ENCODE measurements around the gene SNRPA1.
"Not testable (repeated sequence)": the region's sequence is repeated elsewhere in the genome, so short reads cannot be mapped to it uniquely, and the experiment has no call there.

The SNRPA1 gene

DNA sequence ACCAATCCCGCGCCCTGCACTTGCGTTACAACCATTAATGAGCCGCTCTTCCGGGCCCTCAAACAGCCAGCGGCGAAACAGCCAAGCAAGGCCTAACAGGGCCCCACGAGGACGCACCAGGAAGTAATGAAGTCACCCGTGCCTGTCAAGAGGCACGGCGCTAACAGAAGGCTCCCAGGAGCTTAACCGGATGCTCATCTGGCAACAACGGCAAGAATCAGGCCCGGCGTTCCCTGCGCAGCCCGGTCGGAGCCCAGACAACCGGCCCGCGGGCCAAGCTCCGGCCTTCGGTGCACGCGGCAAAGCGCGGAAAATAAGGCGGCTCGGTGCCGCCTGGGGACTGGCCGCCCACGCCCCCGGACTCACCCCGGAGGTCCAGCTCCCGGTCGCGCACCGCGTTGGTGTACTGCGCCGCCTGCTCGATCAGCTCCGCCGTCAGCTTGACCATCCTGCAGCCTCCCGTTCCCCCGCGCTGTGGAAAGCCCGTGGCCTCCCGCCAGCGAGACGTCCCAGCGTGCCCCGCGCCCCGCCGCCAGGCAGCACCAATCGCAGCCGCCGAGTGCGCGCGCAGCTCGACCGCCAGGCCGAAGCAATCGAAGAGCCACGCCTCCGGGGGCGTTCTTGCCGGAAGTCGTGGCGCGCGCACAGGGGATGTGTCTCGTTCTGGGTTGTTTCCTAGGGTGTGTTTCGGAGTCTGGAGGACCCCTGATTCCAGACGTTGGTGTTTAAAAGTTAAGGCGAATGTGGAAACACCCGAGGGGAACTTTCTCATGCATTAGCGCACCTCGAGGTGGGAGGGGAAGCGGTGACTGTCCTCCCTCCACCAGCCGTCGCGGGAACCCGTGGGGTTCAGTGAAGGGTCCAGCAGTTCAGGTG is at the start of gene SNRPA1:
TSS of gene SNRPA1 (minus strand) at position 518 of the 876 bp plus-strand sequence. CDS start at position 448, 70 bp downstream.
- DNase-seq, result peak; percentile 91

DNA sequence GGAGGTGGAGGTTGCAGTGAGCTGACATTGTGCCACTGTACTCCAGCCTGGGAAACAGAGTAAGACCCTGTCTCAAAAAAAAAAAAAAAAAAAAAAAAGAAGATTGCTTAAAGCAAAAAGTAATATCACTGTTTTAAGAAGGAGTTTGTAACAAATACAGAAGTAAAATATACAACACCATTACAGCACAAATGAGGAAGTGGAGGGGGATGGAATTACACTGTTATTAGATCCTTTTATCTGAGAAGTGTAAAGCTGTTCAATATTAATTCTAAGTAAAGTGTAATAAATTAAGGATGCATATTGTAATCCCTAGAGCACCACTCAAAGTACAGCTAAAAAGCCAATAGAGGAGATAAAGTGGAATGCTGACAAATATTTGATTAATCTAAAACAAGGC is 47.0 kb upstream of the SNRPA1 start:
- no peak for DNase-seq

DNA sequence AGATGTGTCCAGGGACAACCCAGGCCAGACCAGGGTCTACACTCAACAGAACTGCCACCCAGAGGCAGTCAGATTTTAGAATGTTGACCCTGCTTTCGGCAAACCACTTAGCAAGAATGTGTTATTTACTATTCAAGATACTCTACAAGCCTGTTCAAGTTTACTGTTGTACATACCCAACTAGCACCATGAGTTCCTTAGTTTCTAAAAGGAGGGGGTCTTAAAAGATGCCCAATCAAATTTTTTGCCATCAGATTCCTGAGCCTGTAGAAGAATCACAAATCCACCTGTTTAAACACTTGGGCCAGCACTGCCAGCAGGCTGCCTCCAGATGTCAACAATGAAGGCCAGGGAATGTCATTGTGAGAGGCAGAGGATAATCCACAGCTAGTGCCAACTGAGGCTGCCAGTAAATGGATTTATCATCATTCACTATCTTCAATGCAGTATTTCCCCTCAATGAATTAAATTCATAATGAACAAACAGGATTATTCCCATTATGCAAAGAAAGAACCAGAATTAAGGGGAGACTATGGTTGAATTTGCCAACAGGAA is 43.5 kb upstream of the SNRPA1 start:
- no peak for DNase-seq

DNA sequence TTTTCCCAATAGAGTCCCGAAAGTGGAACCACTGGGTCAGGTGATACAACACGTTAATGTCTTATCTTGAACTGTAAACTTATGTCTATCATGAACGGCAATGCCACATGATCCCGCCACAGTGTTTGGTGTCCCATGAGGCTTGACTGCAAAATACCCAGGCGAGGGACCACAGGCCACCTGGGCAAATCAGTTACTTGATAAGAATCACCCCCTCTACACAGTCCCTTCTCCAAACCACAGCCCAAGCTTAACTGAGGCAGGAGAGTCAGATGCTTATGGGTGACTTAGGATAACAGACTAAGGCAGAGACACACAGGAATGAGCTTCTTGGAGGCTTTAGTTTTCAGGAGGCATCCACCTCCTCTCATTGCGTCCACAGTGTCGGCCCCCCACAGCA is 42.9 kb upstream of the SNRPA1 start:
- DNase-seq, result no peak

DNA sequence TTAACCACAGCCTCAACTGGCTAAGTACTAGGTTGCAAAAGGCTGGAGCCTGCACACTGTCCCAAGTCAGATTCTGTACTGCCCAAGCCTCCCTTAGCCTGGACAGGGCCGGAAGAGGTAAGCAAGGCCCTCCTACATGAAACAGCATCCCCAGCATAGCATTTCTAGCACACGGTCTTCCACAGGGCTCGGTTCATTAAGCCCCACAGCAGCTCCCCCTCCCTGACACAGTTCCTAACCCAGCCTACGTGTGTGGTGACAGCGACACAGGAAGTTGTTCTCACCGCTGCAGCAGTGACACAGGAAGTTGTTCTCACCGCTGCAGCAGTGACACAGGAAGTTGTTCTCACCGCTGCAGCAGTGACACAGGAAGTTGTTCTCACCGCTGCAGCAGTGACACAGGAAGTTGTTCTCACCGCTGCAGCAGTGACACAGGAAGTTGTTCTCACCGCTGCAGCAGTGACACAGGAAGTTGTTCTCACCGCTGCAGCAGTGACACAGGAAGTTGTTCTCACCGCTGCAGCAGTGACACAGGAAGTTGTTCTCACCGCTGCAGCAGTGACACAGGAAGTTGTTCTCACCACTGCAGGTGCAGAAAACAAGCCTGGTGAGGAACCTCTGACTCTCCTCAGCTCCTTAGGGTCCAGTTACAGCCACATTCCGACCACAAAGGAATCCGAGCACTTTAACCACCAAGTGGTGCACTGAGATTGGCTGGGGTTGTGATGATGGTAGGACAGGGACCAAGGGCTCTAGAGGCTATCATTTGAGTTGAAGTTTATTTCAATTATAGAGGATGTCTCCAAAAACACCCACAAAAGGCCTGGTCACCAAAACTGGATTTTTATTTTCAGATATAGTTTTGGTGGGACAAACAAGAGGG is 39.1 kb upstream of the SNRPA1 start:
- DNase-seq, result not testable (repeated sequence)

DNA sequence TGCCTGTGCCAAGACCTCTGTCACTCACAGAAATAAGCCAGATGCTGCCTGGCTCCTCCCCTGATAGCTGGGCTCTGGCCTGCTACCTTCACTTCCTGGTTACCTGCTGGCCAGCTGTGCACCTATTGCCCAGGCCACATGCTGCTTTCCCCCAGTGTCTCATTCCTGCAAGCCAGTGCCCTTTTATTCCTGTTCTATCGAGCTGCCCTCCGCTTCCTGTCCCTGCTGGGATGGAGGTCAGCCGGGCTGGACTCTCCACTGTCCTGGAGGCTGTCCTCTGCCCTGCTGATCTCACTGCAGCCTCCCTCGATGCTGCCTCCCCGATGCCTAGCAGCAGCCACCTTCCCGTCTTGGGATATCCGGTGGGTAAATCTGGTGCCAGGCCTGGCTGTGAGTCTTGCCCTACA is 37.0 kb upstream of the SNRPA1 start:
- no peak for DNase-seq

DNA sequence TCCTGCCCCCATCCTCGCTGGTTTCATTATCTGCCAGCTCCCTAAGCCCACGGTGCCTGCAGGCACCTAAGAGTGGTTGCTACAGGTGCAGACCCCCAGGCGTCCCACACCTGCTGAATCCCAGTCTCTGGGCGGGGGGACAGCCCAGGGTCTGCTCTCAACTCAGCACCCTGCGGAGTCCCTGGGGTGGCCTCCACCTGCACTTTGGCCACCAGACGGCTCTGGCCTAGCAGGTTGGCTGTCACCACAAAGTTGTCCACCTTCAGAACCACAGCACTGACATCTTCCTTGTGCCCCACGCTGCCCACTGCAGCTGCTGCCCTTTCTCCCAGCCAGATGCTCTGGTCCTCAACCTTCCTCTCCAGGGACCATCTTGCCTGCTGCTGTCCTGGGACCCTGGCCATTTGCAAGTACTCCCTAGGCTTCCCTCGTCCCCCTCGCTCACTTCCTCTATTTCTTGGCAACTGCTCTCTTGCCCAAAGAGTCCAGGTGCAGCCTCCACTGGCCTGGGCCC is 34.9 kb upstream of the SNRPA1 start:
- no peak for DNase-seq

DNA sequence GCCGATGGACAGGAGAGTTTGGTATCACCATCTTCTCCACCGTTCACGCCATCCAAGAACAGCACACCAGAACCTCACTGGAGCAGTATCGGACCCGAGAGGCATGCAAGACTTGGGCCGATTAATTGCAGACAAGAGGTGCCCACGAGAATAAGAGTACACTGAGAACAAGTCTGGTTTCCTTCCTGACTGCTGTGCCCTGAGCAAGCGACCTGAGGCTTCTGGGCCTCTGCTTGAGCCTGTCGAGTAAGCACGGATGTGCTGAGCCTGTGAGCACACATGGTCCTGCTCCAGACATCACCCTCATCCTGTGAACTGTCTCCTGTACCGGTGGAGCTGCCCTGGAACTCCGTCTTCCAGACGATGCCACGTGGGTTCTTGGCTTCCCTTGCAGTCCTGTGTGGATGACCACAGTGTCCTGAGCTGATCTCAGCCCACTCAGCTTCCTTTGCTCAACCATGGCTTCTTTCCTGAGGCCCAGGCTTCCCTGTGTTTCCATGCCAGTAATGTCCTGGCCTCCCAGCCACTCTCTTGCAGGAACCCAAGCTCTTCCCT is 34.3 kb upstream of the SNRPA1 start:
- DNase-seq, result no peak

DNA sequence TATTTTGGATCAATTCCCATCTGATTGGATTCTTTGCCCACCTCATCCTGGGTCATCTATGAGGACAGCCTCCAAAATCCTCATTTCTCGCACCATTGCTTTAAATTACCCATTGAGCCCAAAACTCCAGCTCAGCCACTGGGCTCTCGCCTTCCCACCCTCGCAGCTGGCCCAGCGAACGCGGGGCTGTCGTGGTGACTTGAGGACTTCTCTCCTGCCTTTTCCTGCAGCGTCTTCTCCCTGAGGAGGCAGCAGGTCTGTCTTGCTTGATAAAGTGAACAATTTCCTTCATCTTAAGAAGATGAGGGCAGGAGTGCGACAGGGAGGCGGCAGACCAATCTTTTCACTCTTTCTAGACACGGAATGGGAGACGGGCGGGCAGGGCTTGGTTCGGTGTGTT is 33.0 kb upstream of the SNRPA1 start:
- no peak for DNase-seq

DNA sequence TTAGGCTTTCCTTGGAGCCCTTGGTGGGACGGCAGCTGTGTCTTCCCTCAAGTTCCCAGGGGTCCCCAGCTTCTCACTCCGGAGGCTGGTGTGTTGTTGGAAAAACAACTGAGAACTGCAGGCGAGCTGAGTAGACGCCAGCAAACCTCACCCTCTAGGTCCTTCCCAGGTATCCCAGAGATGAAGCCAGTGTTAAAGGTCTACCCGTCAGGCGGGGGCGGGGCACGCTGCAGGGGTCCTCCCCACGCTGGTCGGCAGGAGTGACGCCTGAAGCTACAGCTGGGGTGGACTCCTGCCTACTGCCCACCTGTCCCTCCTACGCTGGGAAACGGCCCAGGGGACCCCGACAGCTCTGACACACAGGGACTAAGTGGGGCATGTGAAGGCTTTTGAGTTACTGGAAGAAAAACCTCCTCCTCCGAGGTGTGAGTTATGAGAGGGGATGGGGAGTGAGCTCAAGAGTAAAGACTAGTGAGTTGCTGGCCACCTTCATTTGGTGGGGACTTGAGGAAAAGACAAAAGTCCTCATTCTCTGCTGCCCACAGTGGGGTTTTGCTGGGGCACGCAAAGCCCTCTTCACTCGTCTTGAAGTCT is 32.2 kb upstream of the SNRPA1 start:
- no peak for DNase-seq

DNA sequence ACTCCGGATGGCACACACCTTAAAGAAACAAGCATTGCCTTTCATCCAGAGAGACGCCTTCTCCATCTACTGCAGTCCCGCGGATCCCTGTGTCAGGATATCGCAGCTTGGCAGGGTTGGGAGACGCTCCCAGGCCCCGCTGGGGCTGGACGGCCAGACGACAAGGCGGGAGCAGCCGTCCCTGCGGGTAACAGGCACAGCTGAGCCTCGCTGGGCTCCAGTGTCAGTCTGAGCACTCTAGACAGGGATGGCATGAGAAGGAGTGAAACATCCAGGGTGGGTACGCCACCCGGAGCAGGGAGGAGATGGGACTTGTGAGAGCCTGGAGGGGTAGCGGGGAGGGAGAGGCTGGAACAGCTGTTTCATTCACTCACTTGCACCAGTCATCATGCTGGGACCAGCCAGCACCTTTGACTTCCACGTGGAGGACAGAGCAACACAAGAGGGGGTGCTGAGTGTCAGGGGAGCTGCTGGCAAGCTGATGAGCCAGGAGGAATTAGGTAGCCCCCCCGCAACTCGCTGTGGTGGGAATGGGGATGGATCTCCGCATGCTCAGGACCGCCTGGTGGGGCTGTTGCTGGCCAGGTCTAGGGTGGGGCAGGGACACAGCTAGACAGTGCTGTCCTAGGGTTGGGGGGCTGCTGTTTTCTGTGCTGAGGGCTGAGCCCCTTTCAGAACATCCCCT is 31.6 kb upstream of the SNRPA1 start:
- no peak for DNase-seq

DNA sequence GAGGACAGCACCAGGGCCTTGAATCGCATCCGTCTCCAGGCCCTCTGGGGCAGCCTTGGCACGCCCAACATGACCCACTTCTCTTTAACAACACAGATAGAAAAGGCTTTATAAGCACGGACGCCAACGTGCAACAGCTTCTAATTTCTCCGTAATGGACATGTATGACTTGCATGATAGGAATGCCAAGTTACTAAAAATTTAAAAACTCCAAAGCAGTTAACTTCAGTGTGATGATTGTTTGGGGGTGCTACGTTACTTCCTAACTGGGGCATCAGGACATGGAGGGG is 30.9 kb upstream of the SNRPA1 start:
- DNase-seq, result no peak

DNA sequence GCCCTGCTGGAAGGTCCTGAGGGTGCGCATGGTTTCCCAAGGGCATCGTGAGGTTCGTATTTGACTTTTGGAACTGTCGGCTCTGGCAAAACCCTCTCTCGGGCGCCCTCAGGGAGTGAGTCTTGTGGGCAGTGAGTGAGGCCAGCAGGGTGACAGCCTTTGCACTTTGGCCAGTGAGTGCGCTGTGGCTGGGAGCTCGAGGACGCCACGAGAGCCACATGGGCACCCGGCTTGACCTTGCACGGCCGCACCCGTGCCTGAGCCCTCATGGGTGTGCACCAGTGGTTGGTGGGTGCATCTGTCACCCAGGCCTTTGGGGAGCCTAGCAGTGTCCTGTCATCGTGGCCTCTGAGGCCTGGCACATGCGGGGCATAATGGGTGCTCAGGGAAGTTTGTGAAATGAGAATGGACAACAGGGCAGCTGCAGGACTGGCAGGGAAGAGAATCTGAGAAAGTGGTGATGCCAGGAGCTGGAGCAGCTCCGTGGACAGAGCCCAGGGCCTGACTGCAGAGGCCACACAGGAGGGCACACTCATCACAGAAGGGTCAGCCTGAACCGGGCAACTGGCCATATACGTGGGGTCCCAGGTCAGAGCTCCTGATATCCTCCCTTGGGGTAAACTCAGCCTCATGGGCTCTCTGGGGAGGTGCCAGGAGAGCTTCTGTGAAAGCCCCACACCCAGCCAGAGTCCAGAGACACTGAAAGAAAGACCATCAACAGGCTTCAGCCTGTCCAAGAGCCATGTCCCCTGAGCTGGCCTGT is 30.4 kb upstream of the SNRPA1 start:
- no peak for DNase-seq

DNA sequence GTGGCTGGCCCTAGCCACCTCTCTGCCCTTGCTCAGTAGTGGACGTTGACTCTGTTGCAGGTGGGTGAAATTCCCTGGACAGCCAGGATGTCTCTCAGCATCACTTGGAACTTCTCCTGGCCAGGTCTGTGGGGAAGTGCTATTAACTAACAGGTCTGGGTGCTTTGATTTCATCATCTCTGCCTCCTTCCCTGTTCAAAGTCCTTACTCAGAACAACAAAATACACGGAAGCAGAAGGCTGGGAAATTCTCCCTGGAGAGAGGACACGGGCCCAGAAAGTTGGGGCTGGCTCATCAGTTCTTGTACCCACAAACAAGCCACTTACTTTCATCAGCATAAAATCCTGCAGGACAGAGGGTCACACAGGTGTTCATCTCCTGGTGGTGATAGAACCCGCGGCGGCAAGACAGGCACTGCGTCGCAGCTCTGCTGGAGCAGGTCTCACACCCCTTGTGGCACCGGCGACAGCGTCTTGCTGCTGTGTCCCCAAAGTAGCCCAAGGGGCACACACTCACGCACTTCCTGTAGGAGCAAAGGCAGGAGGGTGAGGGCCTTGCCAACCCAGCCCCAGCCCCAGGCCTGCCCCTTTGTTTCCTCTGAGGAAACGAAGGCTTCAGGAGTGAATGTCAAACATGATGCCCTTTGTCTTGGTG is 29.6 kb upstream of the SNRPA1 start:
- DNase-seq, result no peak

DNA sequence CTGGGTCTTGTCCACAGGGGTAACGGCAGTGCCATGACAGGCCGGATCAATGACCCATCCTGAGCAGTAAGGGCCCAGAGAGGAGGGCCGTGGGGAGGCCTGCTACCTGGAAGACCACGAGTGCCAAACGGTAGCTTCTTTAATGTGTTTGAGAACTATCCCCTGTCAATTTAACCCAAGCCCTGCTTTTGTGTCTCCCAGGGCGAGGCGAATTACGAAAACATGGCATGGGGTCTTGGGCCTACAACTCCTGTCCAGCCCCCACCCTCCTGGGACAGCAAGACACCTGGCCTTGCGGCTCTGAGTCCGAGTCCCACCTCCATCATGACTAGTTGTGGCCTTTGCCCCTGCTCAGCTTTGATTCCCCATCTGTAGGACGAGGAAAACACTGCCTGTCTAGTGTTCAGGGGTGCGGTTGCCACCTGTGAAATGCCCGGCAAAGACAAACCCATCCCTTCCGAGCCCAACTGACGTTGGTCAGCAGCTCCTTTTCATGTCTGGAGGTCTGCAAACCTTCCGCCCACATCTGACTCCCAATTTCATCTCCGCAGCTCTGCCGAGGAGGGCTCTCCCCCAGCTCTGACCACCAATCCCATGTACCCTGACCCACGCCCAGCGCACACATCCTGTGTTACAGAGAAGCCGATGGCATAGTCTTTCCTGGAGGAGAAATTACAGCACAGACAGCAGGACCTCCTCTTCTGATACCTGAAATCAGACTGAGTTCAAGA is 28.9 kb upstream of the SNRPA1 start:
- DNase-seq, result no peak

DNA sequence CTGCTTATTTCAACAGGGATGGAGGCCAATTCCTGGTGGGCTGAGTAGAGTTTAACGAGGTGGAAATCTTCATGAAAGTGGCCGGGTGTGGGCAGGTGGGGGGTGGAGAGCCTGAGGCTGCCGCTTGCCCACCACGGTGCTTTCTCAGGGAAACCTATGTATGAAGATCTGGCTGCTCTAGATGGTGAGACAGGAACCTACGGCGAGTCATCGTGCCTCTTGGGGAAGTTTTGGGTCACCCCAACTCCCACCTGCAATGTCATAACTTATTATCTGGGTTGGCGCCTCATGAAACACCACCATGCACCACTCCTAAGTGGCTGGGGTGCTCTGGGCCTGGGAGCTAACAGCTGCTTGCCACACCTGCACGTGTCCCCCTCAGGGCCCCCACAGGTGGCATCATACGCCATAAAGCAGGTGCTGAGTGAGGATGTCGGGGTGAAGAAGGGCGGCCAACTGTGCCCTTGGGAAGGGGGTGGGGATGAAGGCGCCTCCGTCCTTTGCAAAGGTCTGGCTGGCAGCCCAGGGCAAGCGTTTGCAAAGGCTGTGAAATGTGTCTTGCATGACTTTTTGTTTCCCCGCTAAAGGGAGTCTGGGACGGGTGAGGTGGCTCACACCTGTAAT is 27.9 kb upstream of the SNRPA1 start:
- no peak for DNase-seq

DNA sequence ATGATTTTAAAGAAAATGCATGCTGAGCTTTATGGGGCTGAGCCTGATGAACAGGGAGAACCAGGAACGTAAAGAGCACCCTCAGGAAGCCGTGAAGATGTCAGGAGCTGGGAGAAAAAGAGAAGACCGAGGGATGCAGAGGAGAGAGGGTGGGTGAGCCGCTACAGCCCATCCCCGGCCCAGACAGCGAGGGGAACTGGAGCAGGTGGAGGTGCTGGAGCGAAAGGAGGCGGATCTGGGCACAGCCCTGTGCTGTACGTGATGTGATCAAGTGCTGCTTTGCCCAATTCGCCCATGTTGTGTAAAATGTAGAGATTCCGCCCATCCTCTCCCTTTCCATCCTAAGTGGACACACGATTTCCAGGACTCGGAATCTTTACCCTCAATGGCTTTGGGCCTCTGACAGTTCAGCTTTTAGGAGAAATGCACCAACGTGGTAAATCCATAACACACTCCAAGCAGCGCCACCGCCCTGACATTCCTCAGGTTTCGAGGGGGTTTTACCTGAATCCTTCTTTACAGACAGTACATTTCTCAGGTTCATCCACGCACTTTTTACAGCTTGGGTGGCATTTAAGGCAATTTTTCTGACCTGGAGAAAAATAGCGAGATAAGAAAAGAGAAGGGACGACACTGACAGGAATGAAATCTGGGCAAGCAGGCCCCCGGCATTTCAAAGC is 27.1 kb upstream of the SNRPA1 start:
- no peak for DNase-seq

DNA sequence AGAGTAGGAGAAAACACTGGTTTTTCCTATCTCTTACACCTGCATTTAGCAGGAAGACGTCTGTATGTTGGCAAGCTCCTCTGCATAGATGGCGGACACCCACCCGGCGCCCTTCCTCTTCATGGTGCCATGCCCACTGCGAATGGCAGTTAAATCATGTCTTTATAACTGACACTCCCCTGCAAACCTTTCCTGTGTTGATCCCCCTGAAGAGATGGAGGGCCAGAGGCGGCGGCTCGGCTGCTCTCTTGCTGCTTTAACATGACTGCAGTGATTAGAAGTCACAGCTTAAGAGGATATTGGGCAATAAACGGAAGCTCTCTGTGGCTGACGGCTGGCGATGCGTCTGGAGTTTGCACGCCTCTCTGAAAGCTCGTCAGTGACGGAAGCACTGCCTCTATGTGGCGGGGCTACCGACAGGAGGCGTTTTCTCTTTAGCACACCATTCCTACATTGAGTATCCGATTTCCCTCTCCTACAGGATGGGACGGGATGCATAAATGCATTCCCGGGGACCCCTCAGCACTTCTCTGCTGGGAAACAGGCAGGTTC is 25.5 kb upstream of the SNRPA1 start:
- no peak for DNase-seq

DNA sequence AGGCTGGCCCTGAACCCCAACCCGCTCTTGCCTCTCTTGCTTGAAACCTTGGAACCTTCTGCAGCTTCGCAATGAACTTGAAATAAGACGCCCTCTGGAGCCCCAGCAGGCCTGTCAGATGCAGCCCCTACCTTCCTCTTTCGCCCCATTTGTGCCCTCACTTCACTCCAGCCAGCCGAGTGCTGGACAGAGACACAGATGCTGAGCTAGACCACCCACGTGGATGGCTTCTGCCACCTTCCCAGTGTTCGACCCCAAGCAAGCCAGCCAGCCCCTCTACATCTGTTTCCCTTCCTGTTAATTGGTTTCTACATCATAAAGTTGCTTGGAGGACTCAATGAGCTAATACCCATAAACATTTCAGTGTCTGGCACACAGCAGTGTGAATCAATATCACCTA is 23.8 kb upstream of the SNRPA1 start:
- no peak for DNase-seq

Data from T1000 (cell line).